ENCODE results near the gene NUAK2. TPM values are rescaled to one million over a fixed set of nuclear protein-coding genes. Genes with fewer than 3 reads are reported as not detected.
A peak's percentile ranks its signal among the peaks of the same experiment; 100 is the strongest.

The NUAK2 gene
- total RNA-seq, 6 experiments from 2014 or later, result 0.88 to 5.1 (median 2.1) TPM

GRCh38 chr1:205266611-205267305 is 54.8 kb downstream of the NUAK2 start:
- Histone ChIP-seq H3K27me3 (no peaks in the 10 kb centered on the region), H3K4me1 (peaks cover 0 to 3% (median 0%) of the 10 kb centered on the region in 4 donors), H3K27ac (no peak overlapping the region), H3K9me3 (no peaks in the 10 kb centered on the region), H3K36me3 (no peaks in the 10 kb centered on the region), H3K4me3 (no peak overlapping the region)
- TF ChIP-seq, protein P1, sequence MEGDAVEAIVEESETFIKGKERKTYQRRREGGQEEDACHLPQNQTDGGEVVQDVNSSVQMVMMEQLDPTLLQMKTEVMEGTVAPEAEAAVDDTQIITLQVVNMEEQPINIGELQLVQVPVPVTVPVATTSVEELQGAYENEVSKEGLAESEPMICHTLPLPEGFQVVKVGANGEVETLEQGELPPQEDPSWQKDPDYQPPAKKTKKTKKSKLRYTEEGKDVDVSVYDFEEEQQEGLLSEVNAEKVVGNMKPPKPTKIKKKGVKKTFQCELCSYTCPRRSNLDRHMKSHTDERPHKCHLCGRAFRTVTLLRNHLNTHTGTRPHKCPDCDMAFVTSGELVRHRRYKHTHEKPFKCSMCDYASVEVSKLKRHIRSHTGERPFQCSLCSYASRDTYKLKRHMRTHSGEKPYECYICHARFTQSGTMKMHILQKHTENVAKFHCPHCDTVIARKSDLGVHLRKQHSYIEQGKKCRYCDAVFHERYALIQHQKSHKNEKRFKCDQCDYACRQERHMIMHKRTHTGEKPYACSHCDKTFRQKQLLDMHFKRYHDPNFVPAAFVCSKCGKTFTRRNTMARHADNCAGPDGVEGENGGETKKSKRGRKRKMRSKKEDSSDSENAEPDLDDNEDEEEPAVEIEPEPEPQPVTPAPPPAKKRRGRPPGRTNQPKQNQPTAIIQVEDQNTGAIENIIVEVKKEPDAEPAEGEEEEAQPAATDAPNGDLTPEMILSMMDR (IDR thresholded peaks at IDR 0.05), result no peak
- no peak for TF ChIP-seq POLR2A (IDR thresholded peaks at IDR 0.05)
- intact Hi-C loops (cut with DNase I), result no loop called here
- ATAC-seq (no peak), DNase-seq (no peak)
- WGBS (ENCODE audit: insufficient coverage, low coverage, low lambda C conversion rate, missing lambda C conversion rate), result 86% methylated on average over 9 of the region's 10 CpGs

GRCh38 chr1:205263580-205264190 is 57.9 kb downstream of the NUAK2 start:
- no peak for TF ChIP-seq POLR2A (IDR thresholded peaks at IDR 0.05)
- TF ChIP-seq, protein P1 (IDR thresholded peaks at IDR 0.05), result no peak
- Histone ChIP-seq H3K4me3 (no peak overlapping the region), H3K9me3 (no peaks in the 10 kb centered on the region), H3K4me1 (peaks cover 0 to 3% (median 0%) of the 10 kb centered on the region in 4 donors), H3K27me3 (no peaks in the 10 kb centered on the region), H3K36me3 (no peaks in the 10 kb centered on the region), H3K27ac (no peak overlapping the region)
- DNase-seq, result no peak
- intact Hi-C loops (cut with DNase I), result no loop called here
- 50% methylated on average over 1 of the region's 2 CpGs for WGBS (ENCODE audit: insufficient coverage, low coverage, low lambda C conversion rate, missing lambda C conversion rate)
- no peak for ATAC-seq

GRCh38 chr1:205262731-205263171 is 58.8 kb downstream of the NUAK2 start:
- 46% methylated on average over 6 of the region's 8 CpGs for WGBS (ENCODE audit: insufficient coverage, low coverage, low lambda C conversion rate, missing lambda C conversion rate)

DNA sequence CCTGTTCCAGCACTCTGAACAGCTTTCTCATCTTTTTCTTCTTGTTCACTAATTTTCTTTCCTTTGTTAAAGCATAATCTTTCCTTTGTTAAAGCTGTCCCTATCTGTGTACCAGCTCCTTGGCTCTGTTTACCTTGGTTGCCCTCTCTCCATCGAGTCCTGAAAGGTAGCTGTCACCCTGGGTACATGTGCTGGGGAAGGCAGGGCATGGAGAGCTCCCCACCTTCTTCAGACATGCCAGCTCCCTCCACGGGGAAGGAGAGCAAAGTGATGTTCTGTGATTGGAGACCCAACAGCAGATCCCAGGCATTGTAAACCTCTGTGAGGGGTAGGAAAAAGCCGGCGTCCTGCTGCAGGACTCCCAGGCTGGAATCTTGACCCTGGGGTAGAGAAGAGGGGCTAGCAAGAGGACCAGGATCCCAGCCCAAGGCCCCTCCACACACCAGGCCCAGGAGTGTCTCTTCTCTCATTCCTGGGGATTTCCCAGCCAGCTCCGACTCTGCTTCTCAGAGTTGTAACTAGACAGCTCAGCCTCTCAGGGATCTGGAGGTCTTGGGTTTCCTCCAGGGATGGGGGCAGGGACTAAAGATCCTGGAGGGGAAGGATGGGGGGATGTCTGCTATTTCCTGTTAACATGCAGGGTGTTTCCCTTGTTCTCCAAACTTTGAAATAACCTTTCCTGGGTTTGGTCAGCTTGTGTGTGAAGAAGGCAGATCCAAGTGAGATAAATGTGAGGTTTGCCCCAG is 59.4 kb downstream of the NUAK2 start:
- WGBS (ENCODE audit: insufficient coverage, low coverage, low lambda C conversion rate, missing lambda C conversion rate), result 28% methylated on average over 3 of the region's 5 CpGs
- Histone ChIP-seq H3K27ac (no peak overlapping the region), H3K4me1 (peaks cover 0 to 3% (median 0%) of the 10 kb centered on the region in 4 donors), H3K4me3 (no peak overlapping the region), H3K27me3 (no peaks in the 10 kb centered on the region), H3K36me3 (no peaks in the 10 kb centered on the region), H3K9me3 (no peaks in the 10 kb centered on the region)
- intact Hi-C loops (cut with DNase I), result no loop called here
- no peak for TF ChIP-seq POLR2A (IDR thresholded peaks at IDR 0.05)
- TF ChIP-seq, protein P1 (IDR thresholded peaks at IDR 0.05), result no peak
- DNase-seq, result no peak
- ATAC-seq, result peak in 1 of 4 donors; percentile 15

More at GRCh38 chr1:205262731-205263171, 58.8 kb downstream of the NUAK2 start:
- no peaks in the 10 kb centered on the region for H3K27me3 ChIP-seq
- H3K4me1 ChIP-seq, result peaks cover 0 to 3% (median 0%) of the 10 kb centered on the region in 4 donors
- ATAC-seq, result no peak
- H3K9me3 ChIP-seq, result no peaks in the 10 kb centered on the region
- H3K4me3 ChIP-seq, result no peak overlapping the region
- intact Hi-C loops (cut with DNase I), result no loop called here
- TF ChIP-seq, protein P1 (IDR thresholded peaks at IDR 0.05), result no peak
- TF ChIP-seq POLR2A (IDR thresholded peaks at IDR 0.05), result no peak
- H3K36me3 ChIP-seq, result no peaks in the 10 kb centered on the region
- DNase-seq, result no peak
- H3K27ac ChIP-seq, result no peak overlapping the region
